ENCODE results near the gene HYAL1. TPM values are rescaled to one million over a fixed set of nuclear protein-coding genes. Genes with fewer than 3 reads are reported as not detected.
"Not testable (repeated sequence)": the region's sequence is repeated elsewhere in the genome, so short reads cannot be mapped to it uniquely, and the experiment has no call there.

The HYAL1 gene
- total RNA-seq, 1 donor from 2014 or later: 0.59 TPM

GRCh38 chr3:50276762-50277101 lies 26.6 kb downstream of the HYAL1 start:
- intact Hi-C loops (cut with micrococcal nuclease): no loop called here
- Mint-ChIP-seq H3K4me1 (ENCODE audit: low read depth) (peaks cover 11% of the 10 kb centered on the region), H3K36me3 (ENCODE audit: low read depth) (no peaks in the 10 kb centered on the region), H3K9me3 (no peaks in the 10 kb centered on the region), H3K27me3 (ENCODE audit: low read depth) (peaks cover 36% of the 10 kb centered on the region), H3K4me3 (ENCODE audit: low read depth) (no peak overlapping the region), H3K27ac (no peak overlapping the region)
- no peak for DNase-seq (ENCODE audit: low spot score)

GRCh38 chr3:50275996-50276761 lies 27.2 kb downstream of the HYAL1 start:
- Mint-ChIP-seq H3K4me3 (ENCODE audit: low read depth) (peak overlapping the region; percentile 17), H3K9me3 (no peaks in the 10 kb centered on the region), H3K27ac (no peak overlapping the region), H3K27me3 (ENCODE audit: low read depth) (peaks cover 36% of the 10 kb centered on the region), H3K36me3 (ENCODE audit: low read depth) (no peaks in the 10 kb centered on the region), H3K4me1 (ENCODE audit: low read depth) (peaks cover 11% of the 10 kb centered on the region)
- peak; percentile 32 for DNase-seq (ENCODE audit: low spot score)
- intact Hi-C loops (cut with micrococcal nuclease): no loop called here

- Mint-ChIP-seq H3K4me1 (ENCODE audit: low read depth) (peaks cover 11% of the 10 kb centered on the region), H3K27me3 (ENCODE audit: low read depth) (peaks cover 36% of the 10 kb centered on the region), H3K4me3 (ENCODE audit: low read depth) (peak overlapping the region; percentile 17), H3K36me3 (ENCODE audit: low read depth) (no peaks in the 10 kb centered on the region), H3K27ac (no peak overlapping the region), H3K9me3 (no peaks in the 10 kb centered on the region)
- DNase-seq (ENCODE audit: low spot score): no peak
- intact Hi-C loops (cut with micrococcal nuclease): no loop called here
Measured at GRCh38 chr3:50275141-50275995, 28.0 kb downstream of the HYAL1 start.

GRCh38 chr3:50274371-50275104 lies 28.8 kb downstream of the HYAL1 start:
- H3K4me1 Mint-ChIP-seq (ENCODE audit: low read depth): peaks cover 11% of the 10 kb centered on the region
- H3K27me3 Mint-ChIP-seq (ENCODE audit: low read depth): peaks cover 36% of the 10 kb centered on the region
- H3K9me3 Mint-ChIP-seq: no peaks in the 10 kb centered on the region
- no peak overlapping the region for H3K27ac Mint-ChIP-seq
- intact Hi-C loops (cut with micrococcal nuclease): loop anchor here (1.0 kb wide), 2 partner anchors 50 to 80 kb away; no protein-coding TSS in a partner anchor
- peak; percentile 70 for DNase-seq (ENCODE audit: low spot score)
- H3K36me3 Mint-ChIP-seq (ENCODE audit: low read depth): no peaks in the 10 kb centered on the region
- H3K4me3 Mint-ChIP-seq (ENCODE audit: low read depth): peak overlapping the region; percentile 34

- no peak overlapping the region for H3K4me3 Mint-ChIP-seq (ENCODE audit: low read depth)
- intact Hi-C loops (cut with micrococcal nuclease): loop anchor here (1.0 to 2.0 kb wide), 6 partner anchors 13 to 152 kb away; no protein-coding TSS in a partner anchor
- H3K36me3 Mint-ChIP-seq (ENCODE audit: low read depth): no peaks in the 10 kb centered on the region
- peaks cover 11% of the 10 kb centered on the region for H3K4me1 Mint-ChIP-seq (ENCODE audit: low read depth)
- no peak overlapping the region for H3K27ac Mint-ChIP-seq
- DNase-seq (ENCODE audit: low spot score): no peak
- H3K9me3 Mint-ChIP-seq: no peaks in the 10 kb centered on the region
- H3K27me3 Mint-ChIP-seq (ENCODE audit: low read depth): peaks cover 38% of the 10 kb centered on the region
Measured at GRCh38 chr3:50273689-50274065, 29.7 kb downstream of the HYAL1 start.

GRCh38 chr3:50272911-50273688 lies 30.3 kb downstream of the HYAL1 start:
- Mint-ChIP-seq H3K36me3 (ENCODE audit: low read depth) (no peaks in the 10 kb centered on the region), H3K9me3 (no peaks in the 10 kb centered on the region), H3K27ac (no peak overlapping the region), H3K27me3 (ENCODE audit: low read depth) (peaks cover 39% of the 10 kb centered on the region), H3K4me1 (ENCODE audit: low read depth) (peaks cover 11% of the 10 kb centered on the region), H3K4me3 (ENCODE audit: low read depth) (peak overlapping the region; percentile 64)
- DNase-seq (ENCODE audit: low spot score): peak; percentile 82
- intact Hi-C loops (cut with micrococcal nuclease): loop anchor here (1.0 to 2.0 kb wide), 4 partner anchors 13 to 152 kb away; no protein-coding TSS in a partner anchor

- DNase-seq (ENCODE audit: low spot score); H3K9me3 Mint-ChIP-seq; H3K36me3 Mint-ChIP-seq (ENCODE audit: low read depth); H3K27ac Mint-ChIP-seq; H3K4me3 Mint-ChIP-seq (ENCODE audit: low read depth): not testable (repeated sequence)
- intact Hi-C loops (cut with micrococcal nuclease): loop anchor here (2.0 kb wide), 1 partner anchor 26 kb away; no protein-coding TSS in a partner anchor
- H3K27me3 Mint-ChIP-seq (ENCODE audit: low read depth): peaks cover 39% of the 10 kb centered on the region
- H3K4me1 Mint-ChIP-seq (ENCODE audit: low read depth): peaks cover 11% of the 10 kb centered on the region
Measured at GRCh38 chr3:50272538-50272910, 30.9 kb downstream of the HYAL1 start.

GRCh38 chr3:50271314-50271936 lies 31.9 kb downstream of the HYAL1 start:
- Mint-ChIP-seq H3K36me3 (ENCODE audit: low read depth) (no peaks in the 10 kb centered on the region), H3K4me3 (ENCODE audit: low read depth) (no peak overlapping the region), H3K27ac (no peak overlapping the region), H3K9me3 (no peaks in the 10 kb centered on the region), H3K4me1 (ENCODE audit: low read depth) (peaks cover 11% of the 10 kb centered on the region), H3K27me3 (ENCODE audit: low read depth) (peaks cover 39% of the 10 kb centered on the region)
- intact Hi-C loops (cut with micrococcal nuclease): no loop called here
- no peak for DNase-seq (ENCODE audit: low spot score)

GRCh38 chr3:50270422-50271224 lies 32.8 kb downstream of the HYAL1 start:
- DNase-seq (ENCODE audit: low spot score): no peak
- H3K9me3 Mint-ChIP-seq: no peaks in the 10 kb centered on the region
- H3K4me3 Mint-ChIP-seq (ENCODE audit: low read depth): no peak overlapping the region
- intact Hi-C loops (cut with micrococcal nuclease): no loop called here
- H3K4me1 Mint-ChIP-seq (ENCODE audit: low read depth): peaks cover 8% of the 10 kb centered on the region
- no peak overlapping the region for H3K27ac Mint-ChIP-seq
- H3K36me3 Mint-ChIP-seq (ENCODE audit: low read depth): no peaks in the 10 kb centered on the region
- peaks cover 37% of the 10 kb centered on the region for H3K27me3 Mint-ChIP-seq (ENCODE audit: low read depth)

- intact Hi-C loops (cut with micrococcal nuclease): no loop called here
- Mint-ChIP-seq H3K27me3 (ENCODE audit: low read depth) (peaks cover 31% of the 10 kb centered on the region), H3K36me3 (ENCODE audit: low read depth) (no peaks in the 10 kb centered on the region), H3K27ac (no peak overlapping the region), H3K4me3 (ENCODE audit: low read depth) (no peak overlapping the region), H3K4me1 (ENCODE audit: low read depth) (peaks cover 8% of the 10 kb centered on the region), H3K9me3 (no peaks in the 10 kb centered on the region)
- no peak for DNase-seq (ENCODE audit: low spot score)
Measured at GRCh38 chr3:50269977-50270413, 33.4 kb downstream of the HYAL1 start.

- H3K4me3 Mint-ChIP-seq (ENCODE audit: low read depth): no peak overlapping the region
- no peaks in the 10 kb centered on the region for H3K36me3 Mint-ChIP-seq (ENCODE audit: low read depth)
- peaks cover 6% of the 10 kb centered on the region for H3K4me1 Mint-ChIP-seq (ENCODE audit: low read depth)
- H3K9me3 Mint-ChIP-seq: no peaks in the 10 kb centered on the region
- intact Hi-C loops (cut with micrococcal nuclease): no loop called here
- no peak overlapping the region for H3K27ac Mint-ChIP-seq
- no peak for DNase-seq (ENCODE audit: low spot score)
- peaks cover 27% of the 10 kb centered on the region for H3K27me3 Mint-ChIP-seq (ENCODE audit: low read depth)
Measured at GRCh38 chr3:50269460-50269859, 33.9 kb downstream of the HYAL1 start.
